ENCODE results near the gene DNAH9. TPM values are rescaled to one million over a fixed set of nuclear protein-coding genes. Genes with fewer than 3 reads are reported as not detected.
A peak's percentile ranks its signal among the peaks of the same experiment; 100 is the strongest.
"Not testable (repeated sequence)": the region's sequence is repeated elsewhere in the genome, so short reads cannot be mapped to it uniquely, and the experiment has no call there.

The DNAH9 gene
- total RNA-seq, 1 donor from 2014 or later = 0.41 TPM

DNA sequence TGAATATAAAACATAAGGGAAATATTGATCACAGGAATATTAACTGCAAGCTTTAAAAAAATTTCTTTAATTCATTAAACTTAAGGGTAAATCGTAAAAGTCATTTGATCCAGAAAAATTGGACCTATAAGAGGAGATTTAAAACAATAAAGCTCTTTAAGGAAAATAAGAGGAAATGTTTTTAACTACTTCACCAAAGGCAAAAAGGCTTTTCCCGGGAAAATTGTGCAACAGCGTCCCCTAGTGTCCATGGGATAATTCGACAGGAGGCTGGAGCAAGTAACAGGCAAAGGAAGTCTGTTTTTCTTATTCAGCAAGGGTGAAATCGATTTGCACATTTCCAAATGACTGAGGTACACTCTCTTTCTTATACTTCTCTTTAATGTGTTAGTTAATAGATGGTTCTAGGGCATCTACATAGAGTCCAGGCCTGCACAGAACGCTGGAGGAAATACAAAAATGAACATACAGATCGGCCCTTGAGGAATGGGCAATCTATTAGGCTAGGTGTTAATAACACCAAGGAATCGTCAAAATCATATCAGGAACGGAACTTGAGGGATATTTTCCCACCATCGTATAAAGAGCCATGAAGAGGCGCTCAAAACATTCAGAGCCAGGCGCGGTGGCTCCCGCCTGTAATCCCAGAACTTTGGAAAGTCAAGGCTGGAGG is 337.6 kb downstream of the DNAH9 start:
- Histone ChIP-seq H3K27ac (no peak overlapping the region), H3K4me1 (no peaks in the 10 kb centered on the region), H3K4me3 (no peak overlapping the region), H3K36me3 (no peaks in the 10 kb centered on the region), H3K27me3 (no peaks in the 10 kb centered on the region), H3K9me3 (no peaks in the 10 kb centered on the region)
- TF ChIP-seq, protein P1, sequence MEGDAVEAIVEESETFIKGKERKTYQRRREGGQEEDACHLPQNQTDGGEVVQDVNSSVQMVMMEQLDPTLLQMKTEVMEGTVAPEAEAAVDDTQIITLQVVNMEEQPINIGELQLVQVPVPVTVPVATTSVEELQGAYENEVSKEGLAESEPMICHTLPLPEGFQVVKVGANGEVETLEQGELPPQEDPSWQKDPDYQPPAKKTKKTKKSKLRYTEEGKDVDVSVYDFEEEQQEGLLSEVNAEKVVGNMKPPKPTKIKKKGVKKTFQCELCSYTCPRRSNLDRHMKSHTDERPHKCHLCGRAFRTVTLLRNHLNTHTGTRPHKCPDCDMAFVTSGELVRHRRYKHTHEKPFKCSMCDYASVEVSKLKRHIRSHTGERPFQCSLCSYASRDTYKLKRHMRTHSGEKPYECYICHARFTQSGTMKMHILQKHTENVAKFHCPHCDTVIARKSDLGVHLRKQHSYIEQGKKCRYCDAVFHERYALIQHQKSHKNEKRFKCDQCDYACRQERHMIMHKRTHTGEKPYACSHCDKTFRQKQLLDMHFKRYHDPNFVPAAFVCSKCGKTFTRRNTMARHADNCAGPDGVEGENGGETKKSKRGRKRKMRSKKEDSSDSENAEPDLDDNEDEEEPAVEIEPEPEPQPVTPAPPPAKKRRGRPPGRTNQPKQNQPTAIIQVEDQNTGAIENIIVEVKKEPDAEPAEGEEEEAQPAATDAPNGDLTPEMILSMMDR (IDR thresholded peaks at IDR 0.05) = peak; percentile 82
- intact Hi-C loops (cut with DNase I) = no loop called here
- ATAC-seq (no peak), DNase-seq (no peak)

DNA sequence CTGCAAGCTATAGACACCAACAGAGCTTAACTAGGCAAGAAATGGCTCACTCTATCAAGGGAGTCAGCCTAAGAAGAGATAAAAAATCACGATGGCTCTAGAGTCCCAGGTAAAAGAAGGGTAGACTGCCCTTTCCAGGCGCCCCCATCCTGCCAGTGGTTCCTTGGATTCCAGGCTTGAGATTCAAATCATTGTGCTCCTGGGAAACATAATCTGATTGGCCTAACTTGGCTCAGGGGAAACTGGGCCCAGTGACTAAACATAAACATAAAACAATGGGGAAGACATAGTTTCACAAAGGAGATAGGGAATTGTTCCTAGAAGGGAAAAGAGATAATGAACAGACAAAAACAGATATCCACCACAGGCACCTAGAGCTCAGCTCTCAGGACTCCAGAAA is 342.6 kb downstream of the DNAH9 start:
- intact Hi-C loops (cut with DNase I) = no loop called here
- H3K27me3 ChIP-seq = no peaks in the 10 kb centered on the region
- no peak for DNase-seq
- TF ChIP-seq, protein P1 (IDR thresholded peaks at IDR 0.05) = no peak
- H3K36me3 ChIP-seq = no peaks in the 10 kb centered on the region
- no peak overlapping the region for H3K4me3 ChIP-seq
- ATAC-seq = no peak
- H3K4me1 ChIP-seq = no peaks in the 10 kb centered on the region
- no peaks in the 10 kb centered on the region for H3K9me3 ChIP-seq
- no peak overlapping the region for H3K27ac ChIP-seq

DNA sequence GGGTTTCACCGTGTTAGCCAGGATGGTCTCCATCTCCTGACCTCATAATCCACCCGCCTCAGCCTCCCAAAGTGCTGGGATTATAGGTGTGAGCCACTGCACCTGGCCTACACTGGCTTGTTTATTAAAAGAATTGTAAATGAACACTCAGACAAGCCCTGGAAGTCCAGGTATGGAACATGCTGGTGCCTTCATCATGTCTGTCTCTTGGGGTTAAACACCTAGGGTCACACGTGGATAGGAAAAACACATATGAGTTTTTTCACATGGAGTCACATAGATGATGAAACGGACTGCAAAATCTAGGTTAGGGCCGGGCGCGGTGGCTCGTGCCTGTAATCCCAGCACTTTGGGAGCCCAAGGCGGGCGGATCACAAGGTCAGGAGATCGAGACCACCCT is 344.8 kb downstream of the DNAH9 start:
- ATAC-seq; DNase-seq; H3K4me3 ChIP-seq; H3K27me3 ChIP-seq; H3K9me3 ChIP-seq; H3K27ac ChIP-seq; H3K36me3 ChIP-seq; intact Hi-C loops (cut with DNase I); H3K4me1 ChIP-seq: not testable (repeated sequence)

DNA sequence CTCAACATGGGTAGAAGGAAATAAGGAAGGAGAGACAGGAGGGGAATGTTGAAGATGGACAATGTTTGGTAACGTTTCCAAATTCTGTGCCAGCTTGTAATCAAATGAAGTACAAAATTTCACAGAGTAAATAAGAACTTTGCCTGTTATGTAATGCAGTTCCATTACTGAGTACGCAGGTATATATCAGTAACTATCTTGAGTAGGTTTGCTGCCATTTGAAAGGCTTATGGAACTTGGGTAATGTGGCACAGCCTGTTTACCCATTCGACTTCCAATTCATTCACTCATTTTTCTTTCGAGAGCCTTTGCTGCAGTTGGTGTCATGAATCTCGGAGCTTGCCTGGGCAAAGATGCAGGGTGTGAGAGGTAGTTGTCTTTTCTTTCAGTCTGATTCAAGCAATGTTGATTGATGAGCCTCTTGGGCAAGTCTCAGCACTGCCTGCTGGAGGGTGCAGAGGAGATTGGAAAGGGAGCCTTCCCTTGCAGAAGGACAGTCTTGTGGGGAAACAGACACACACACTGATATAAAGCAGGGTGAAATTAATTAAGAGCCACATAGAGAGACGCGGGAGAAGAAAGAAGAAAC is 345.6 kb downstream of the DNAH9 start:
- H3K9me3 ChIP-seq = no peaks in the 10 kb centered on the region
- ATAC-seq = no peak
- no peak for DNase-seq
- H3K27me3 ChIP-seq = no peaks in the 10 kb centered on the region
- intact Hi-C loops (cut with DNase I) = no loop called here
- TF ChIP-seq, protein P1 (IDR thresholded peaks at IDR 0.05) = no peak
- no peaks in the 10 kb centered on the region for H3K4me1 ChIP-seq
- H3K36me3 ChIP-seq = no peaks in the 10 kb centered on the region
- no peak overlapping the region for H3K27ac ChIP-seq
- no peak overlapping the region for H3K4me3 ChIP-seq

DNA sequence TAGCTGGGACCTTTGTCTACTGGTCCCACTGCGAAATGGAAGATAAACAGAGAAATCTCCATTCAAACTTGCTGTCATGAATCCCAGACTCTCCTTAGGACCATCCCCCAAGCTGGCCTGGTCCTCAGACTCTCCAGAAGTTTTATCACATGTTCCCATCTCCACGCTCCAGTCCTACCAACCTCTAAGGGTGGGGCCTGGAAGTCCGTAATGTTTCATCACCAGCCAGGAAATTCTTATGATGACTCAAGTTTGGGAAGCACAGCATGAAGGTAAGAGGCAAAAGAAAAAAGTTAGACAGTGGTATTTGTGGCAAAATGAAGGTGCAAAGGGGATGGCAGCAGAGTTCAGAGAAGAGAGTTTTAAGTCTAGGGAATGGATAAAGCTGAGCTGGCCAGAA is 346.3 kb downstream of the DNAH9 start:
- no peak overlapping the region for H3K27ac ChIP-seq
- H3K4me3 ChIP-seq = no peak overlapping the region
- H3K9me3 ChIP-seq = no peaks in the 10 kb centered on the region
- no peaks in the 10 kb centered on the region for H3K27me3 ChIP-seq
- no peak for DNase-seq
- intact Hi-C loops (cut with DNase I) = no loop called here
- TF ChIP-seq, protein P1 (IDR thresholded peaks at IDR 0.05) = no peak
- H3K36me3 ChIP-seq = no peaks in the 10 kb centered on the region
- no peak for ATAC-seq
- no peaks in the 10 kb centered on the region for H3K4me1 ChIP-seq

DNA sequence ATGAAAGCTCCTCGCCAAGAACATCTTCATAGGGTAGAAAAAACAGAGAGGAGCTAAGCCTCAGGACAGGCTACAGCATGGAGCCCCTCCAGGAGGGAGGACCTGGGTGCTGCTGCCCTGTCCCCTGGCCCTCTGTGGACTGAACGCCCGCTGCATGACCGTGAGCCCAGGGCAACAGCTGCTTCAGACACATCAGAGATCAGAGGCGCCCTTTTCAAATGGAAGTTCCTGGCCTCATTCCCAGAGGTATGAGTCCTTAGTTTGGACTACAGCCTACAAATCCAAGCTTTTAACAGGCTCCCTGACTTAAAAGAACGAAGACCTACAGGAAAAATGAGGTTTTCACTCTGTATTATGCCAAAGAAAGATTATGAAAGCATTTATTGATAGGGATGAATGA is 350.5 kb downstream of the DNAH9 start:
- Histone ChIP-seq H3K36me3 (no peaks in the 10 kb centered on the region), H3K4me1 (no peaks in the 10 kb centered on the region)
- intact Hi-C loops (cut with DNase I) = no loop called here

DNA sequence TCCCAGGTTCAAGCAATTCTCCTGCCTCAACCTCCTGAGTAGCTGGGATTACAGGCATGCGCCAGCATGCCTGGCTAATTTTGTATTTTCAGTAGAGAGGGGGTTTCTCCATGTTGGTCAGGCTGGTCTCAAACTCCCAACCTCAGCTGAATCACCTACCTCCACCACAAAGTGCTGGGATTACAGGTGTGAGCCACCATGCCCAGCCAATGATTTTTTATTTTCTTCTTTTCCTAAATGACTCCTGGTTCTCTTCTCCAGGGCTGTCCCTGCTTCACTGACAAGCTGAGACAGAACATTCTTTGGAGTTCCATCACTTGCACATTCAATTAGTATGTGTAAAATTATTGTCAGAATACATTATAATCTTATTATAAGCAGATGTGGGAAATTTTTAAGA is 351.3 kb downstream of the DNAH9 start:
- H3K9me3 ChIP-seq, DNase-seq: not testable (repeated sequence)

More for the DNA sequence above, 350.5 kb downstream of the DNAH9 start:
- DNase-seq = no peak
- Histone ChIP-seq H3K27me3 (no peaks in the 10 kb centered on the region), H3K4me3 (no peak overlapping the region), H3K9me3 (no peaks in the 10 kb centered on the region), H3K27ac (no peak overlapping the region)
- TF ChIP-seq, protein P1 (IDR thresholded peaks at IDR 0.05) = no peak
- peak; percentile 47 for ATAC-seq

More for the DNA sequence above, 351.3 kb downstream of the DNAH9 start:
- H3K27ac ChIP-seq; intact Hi-C loops (cut with DNase I); H3K27me3 ChIP-seq; ATAC-seq; H3K4me3 ChIP-seq; H3K4me1 ChIP-seq; H3K36me3 ChIP-seq: not testable (repeated sequence)
